Mesenteric fat pad (tissue), 1 donor: ENCODE data around the gene PELI3. TPM values are rescaled to one million over a fixed set of nuclear protein-coding genes. Genes with fewer than 3 reads are reported as not detected.

Experiments
- DNase-seq: peaks from one replicate; pipeline ENCODE4 v3.0.0-alpha.2; 2020; ENCODE audit warnings: low spot score
- total RNA-seq: library from RNA; stranded (reverse); fragmentation: NEBNext Ultra II Directional; extraction: Animal tissue kit (Norgen Biotek cat#: 25700); gene quantifications from one replicate; pipeline ENCODE4 v1.2.1, GENCODE V29; 2021
- donor health status: DM: yes; HTN: yes; CAD: no.

Gene PELI3
- total RNA-seq, 1 donor from 2014 or later, result 11.6 TPM

- no peak for DNase-seq
Measured at GRCh38 chr11:66473608-66474515, 7.2 kb downstream of the PELI3 start.

GRCh38 chr11:66475349-66476172 lies 8.9 kb downstream of the PELI3 start:
- DNase-seq, result no peak

- no peak for DNase-seq
Measured at GRCh38 chr11:66476173-66476840, 9.6 kb downstream of the PELI3 start.

GRCh38 chr11:66476841-66477251 lies 10.1 kb downstream of the PELI3 start:
- no peak for DNase-seq

GRCh38 chr11:66477263-66478201 lies 10.8 kb downstream of the PELI3 start:
- no peak for DNase-seq

- DNase-seq, result no peak
Measured at GRCh38 chr11:66478729-66479393, 12.2 kb downstream of the PELI3 start.

- no peak for DNase-seq
Measured at GRCh38 chr11:66479394-66480116, 12.8 kb downstream of the PELI3 start.

GRCh38 chr11:66480117-66480938 lies 13.6 kb downstream of the PELI3 start, which contains the start of gene DPP3:
Gene DPP3 (plus strand): TSS chr11:66480434. CDS start chr11:66482201, 1,767 bp downstream.
- DNase-seq, result peak; percentile 99

GRCh38 chr11:66484806-66485380 lies 18.2 kb downstream of the PELI3 start:
- DNase-seq, result no peak

GRCh38 chr11:66488957-66489356 lies 22.3 kb downstream of the PELI3 start:
- no peak for DNase-seq

- DNase-seq, result no peak
Measured at GRCh38 chr11:66489636-66490035, 22.9 kb downstream of the PELI3 start.

GRCh38 chr11:66491315-66491935 lies 24.7 kb downstream of the PELI3 start:
- no peak for DNase-seq

- DNase-seq, result no peak
Measured at GRCh38 chr11:66492161-66492865, 25.6 kb downstream of the PELI3 start.

GRCh38 chr11:66493130-66493529 lies 26.4 kb downstream of the PELI3 start:
- no peak for DNase-seq

GRCh38 chr11:66494458-66494857 lies 27.8 kb downstream of the PELI3 start:
- DNase-seq, result no peak

- DNase-seq, result no peak
Measured at GRCh38 chr11:66494935-66495334, 28.2 kb downstream of the PELI3 start.

- no peak for DNase-seq
Measured at GRCh38 chr11:66495401-66495854, 28.7 kb downstream of the PELI3 start.
